HEK293 (cell line): ENCODE measurements around the gene EFHC1.

Experiments
- TCF7L2 ChIP-seq: IDR thresholded peaks from 2 replicates; pipeline ENCODE4 v1.6.1; 2011; ENCODE audit warnings: low read depth, mild to moderate bottlenecking, inconsistent platforms, low read length, moderate library complexity, borderline replicate concordance
- ZFP69B ChIP-seq: fragments of 450-650 bp; formaldehyde crosslinking; IDR thresholded peaks from 2 replicates; pipeline ENCODE4 v1.5.1; 2016; ENCODE audit warnings: missing biosample characterization, missing genetic modification characterization
- ZNF555 ChIP-seq: fragments of 450-650 bp; formaldehyde crosslinking; conservative IDR thresholded peaks from 2 replicates; pipeline ENCODE4 v1.5.1; 2017; ENCODE audit warnings: missing biosample characterization, mild to moderate bottlenecking, missing genetic modification characterization, inconsistent platforms
- ZNF843 ChIP-seq: fragments of 450-650 bp; formaldehyde crosslinking; IDR thresholded peaks from 2 replicates; pipeline ENCODE4 v1.5.1; 2016; ENCODE audit warnings: missing biosample characterization, missing genetic modification characterization
- TF ChIP-seq, protein P1 (sequence below): fragments of 450-650 bp; formaldehyde crosslinking; IDR thresholded peaks from 2 replicates; pipeline ENCODE4 v1.5.1; 2016; ENCODE audit warnings: missing biosample characterization, missing genetic modification characterization
- TF ChIP-seq, protein P2 (sequence below): IDR thresholded peaks from 2 replicates; pipeline ENCODE4 v1.6.1; 2011; ENCODE audit warnings: mild to moderate bottlenecking, low read depth, low read length, borderline replicate concordance
- TF ChIP-seq, protein P3 (sequence below): fragments of 450-650 bp; formaldehyde crosslinking; IDR thresholded peaks from 2 replicates; pipeline ENCODE4 v1.5.1; 2016; ENCODE audit warnings: missing biosample characterization, missing genetic modification characterization
- TF ChIP-seq, protein P4 (sequence below): fragments of 450-650 bp; formaldehyde crosslinking; conservative IDR thresholded peaks from 2 replicates; pipeline ENCODE4 v1.5.1; 2016; ENCODE audit warnings: low read depth, missing biosample characterization, missing genetic modification characterization
- TF ChIP-seq, protein P5 (sequence below): fragments of 450-650 bp; formaldehyde crosslinking; IDR thresholded peaks from 2 replicates; pipeline ENCODE4 v1.5.1; 2016; ENCODE audit warnings: missing biosample characterization, missing genetic modification characterization
- TF ChIP-seq, protein P6 (sequence below): fragments of 450-650 bp; formaldehyde crosslinking; IDR thresholded peaks from 2 replicates; pipeline ENCODE4 v1.5.1; 2016; ENCODE audit warnings: missing biosample characterization, missing genetic modification characterization

DNA sequence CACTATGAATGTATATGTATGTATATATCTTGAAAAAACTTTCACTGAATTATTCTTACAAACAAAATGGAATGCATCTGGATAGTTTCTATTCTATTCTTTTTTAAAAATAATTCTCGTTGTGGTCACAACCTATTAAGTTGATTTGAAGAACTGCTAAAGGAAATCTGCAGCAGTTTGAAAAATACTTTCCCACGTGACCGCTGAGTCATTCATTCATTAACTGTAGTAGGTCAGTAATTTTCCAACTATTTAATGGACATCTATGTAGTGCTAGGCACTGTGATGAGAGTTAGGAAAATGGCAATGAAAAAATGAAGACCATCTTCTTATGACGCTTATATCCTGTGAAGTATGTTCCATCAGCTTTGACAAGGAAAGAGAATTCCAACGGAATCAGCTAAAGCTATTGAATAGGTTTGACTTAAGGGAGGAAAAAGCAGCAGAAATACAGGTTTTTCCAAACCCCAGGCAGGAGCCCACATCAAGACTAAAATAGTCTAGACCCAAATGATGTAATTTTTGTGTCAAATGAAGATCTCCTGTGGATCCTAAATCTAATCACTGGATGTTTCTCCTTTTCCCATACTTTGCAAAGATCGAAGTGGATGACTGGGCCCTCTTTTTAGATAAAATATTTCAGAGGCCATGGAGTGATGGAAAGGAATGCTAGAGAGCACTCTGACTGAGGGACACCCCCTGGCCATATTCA, 4.1 kb upstream of the EFHC1 start:
- TF ChIP-seq, protein P1, sequence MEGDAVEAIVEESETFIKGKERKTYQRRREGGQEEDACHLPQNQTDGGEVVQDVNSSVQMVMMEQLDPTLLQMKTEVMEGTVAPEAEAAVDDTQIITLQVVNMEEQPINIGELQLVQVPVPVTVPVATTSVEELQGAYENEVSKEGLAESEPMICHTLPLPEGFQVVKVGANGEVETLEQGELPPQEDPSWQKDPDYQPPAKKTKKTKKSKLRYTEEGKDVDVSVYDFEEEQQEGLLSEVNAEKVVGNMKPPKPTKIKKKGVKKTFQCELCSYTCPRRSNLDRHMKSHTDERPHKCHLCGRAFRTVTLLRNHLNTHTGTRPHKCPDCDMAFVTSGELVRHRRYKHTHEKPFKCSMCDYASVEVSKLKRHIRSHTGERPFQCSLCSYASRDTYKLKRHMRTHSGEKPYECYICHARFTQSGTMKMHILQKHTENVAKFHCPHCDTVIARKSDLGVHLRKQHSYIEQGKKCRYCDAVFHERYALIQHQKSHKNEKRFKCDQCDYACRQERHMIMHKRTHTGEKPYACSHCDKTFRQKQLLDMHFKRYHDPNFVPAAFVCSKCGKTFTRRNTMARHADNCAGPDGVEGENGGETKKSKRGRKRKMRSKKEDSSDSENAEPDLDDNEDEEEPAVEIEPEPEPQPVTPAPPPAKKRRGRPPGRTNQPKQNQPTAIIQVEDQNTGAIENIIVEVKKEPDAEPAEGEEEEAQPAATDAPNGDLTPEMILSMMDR (tag by site-specific recombination), result no peak
- TF ChIP-seq ZNF843 (tag by site-specific recombination) (no peak), TCF7L2 (no peak), ZNF555 (tag by site-specific recombination) (no peak), ZFP69B (tag by site-specific recombination) (no peak)
- TF ChIP-seq, protein P2, sequence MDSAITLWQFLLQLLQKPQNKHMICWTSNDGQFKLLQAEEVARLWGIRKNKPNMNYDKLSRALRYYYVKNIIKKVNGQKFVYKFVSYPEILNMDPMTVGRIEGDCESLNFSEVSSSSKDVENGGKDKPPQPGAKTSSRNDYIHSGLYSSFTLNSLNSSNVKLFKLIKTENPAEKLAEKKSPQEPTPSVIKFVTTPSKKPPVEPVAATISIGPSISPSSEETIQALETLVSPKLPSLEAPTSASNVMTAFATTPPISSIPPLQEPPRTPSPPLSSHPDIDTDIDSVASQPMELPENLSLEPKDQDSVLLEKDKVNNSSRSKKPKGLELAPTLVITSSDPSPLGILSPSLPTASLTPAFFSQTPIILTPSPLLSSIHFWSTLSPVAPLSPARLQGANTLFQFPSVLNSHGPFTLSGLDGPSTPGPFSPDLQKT, result no peak
- TF ChIP-seq, protein P3, sequence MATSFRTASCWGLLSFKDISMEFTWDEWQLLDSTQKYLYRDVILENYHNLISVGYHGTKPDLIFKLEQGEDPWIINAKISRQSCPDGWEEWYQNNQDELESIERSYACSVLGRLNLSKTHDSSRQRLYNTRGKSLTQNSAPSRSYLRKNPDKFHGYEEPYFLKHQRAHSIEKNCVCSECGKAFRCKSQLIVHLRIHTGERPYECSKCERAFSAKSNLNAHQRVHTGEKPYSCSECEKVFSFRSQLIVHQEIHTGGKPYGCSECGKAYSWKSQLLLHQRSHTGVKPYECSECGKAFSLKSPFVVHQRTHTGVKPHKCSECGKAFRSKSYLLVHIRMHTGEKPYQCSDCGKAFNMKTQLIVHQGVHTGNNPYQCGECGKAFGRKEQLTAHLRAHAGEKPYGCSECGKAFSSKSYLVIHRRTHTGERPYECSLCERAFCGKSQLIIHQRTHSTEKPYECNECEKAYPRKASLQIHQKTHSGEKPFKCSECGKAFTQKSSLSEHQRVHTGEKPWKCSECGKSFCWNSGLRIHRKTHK (tag by site-specific recombination), result no peak
- TF ChIP-seq, protein P4, sequence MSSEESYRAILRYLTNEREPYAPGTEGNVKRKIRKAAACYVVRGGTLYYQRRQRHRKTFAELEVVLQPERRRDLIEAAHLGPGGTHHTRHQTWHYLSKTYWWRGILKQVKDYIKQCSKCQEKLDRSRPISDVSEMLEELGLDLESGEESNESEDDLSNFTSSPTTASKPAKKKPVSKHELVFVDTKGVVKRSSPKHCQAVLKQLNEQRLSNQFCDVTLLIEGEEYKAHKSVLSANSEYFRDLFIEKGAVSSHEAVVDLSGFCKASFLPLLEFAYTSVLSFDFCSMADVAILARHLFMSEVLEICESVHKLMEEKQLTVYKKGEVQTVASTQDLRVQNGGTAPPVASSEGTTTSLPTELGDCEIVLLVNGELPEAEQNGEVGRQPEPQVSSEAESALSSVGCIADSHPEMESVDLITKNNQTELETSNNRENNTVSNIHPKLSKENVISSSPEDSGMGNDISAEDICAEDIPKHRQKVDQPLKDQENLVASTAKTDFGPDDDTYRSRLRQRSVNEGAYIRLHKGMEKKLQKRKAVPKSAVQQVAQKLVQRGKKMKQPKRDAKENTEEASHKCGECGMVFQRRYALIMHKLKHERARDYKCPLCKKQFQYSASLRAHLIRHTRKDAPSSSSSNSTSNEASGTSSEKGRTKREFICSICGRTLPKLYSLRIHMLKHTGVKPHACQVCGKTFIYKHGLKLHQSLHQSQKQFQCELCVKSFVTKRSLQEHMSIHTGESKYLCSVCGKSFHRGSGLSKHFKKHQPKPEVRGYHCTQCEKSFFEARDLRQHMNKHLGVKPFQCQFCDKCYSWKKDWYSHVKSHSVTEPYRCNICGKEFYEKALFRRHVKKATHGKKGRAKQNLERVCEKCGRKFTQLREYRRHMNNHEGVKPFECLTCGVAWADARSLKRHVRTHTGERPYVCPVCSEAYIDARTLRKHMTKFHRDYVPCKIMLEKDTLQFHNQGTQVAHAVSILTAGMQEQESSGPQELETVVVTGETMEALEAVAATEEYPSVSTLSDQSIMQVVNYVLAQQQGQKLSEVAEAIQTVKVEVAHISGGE (tag by site-specific recombination), result no peak
- TF ChIP-seq, protein P5, sequence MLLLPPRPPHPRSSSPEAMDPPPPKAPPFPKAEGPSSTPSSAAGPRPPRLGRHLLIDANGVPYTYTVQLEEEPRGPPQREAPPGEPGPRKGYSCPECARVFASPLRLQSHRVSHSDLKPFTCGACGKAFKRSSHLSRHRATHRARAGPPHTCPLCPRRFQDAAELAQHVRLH (tag by site-specific recombination), result no peak
- TF ChIP-seq, protein P6, sequence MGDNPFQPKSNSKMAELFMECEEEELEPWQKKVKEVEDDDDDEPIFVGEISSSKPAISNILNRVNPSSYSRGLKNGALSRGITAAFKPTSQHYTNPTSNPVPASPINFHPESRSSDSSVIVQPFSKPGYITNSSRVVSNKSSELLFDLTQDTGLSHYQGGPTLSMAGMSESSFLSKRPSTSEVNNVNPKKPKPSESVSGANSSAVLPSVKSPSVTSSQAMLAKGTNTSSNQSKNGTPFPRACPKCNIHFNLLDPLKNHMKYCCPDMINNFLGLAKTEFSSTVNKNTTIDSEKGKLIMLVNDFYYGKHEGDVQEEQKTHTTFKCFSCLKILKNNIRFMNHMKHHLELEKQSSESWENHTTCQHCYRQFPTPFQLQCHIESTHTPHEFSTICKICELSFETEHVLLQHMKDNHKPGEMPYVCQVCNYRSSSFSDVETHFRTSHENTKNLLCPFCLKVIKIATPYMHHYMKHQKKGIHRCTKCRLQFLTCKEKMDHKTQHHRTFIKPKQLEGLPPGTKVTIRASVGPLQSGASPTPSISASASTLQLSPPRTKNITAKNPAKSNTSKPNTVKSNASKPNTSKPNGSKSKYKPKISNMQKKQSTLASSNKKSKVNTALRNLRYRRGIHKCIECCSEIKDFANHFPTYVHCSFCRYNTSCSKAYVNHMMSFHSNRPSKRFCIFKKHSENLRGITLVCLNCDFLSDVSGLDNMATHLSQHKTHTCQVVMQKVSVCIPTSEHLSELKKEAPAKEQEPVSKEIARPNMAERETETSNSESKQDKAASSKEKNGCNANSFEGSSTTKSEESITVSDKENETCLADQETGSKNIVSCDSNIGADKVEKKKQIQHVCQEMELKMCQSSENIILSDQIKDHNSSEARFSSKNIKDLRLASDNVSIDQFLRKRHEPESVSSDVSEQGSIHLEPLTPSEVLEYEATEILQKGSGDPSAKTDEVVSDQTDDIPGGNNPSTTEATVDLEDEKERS, result no peak
